ENCODE measurements around the gene ZNF2.

Gene ZNF2

DNA sequence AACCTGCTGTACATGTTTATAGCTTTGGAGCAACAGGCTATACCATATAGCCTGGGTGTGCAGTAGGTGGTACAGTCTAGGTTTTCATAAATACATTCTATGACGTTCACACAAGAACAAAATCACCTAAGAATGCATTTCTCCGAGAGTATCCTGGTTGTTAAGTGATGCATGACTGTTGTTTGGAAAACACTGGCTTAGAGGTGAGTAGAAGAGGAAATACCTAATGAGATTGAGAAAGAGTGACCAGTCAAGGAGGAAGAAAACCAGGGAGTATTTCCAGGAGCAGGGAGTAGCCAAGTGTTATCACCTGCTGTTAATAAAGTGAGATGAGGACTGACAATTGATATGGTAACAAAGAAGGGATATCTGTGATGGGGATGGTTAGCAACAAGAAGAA is 38.8 kb downstream of the ZNF2 start:
- DNase-seq (ENCODE audit: low read depth in 3 of 3, low spot score in 1 of 3): no peak

DNA sequence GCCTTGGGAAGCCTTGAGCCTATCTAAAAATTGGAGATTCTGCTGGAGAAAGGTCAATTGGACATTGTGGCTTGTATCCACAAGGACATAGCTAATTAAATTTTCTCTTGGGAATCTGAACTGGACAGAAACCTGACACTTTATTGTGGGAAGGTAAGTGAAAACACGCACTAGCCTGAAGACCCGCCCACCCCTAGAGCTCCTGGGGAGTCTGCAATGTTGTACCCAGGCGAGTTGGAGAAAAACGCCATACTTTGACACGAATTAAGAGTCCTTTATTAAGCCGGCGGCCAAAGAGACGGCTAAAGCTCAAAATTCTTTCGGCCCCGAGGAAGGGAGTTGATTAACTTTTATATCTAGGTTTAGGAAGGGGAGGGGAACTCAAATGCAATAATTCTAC is 40.5 kb downstream of the ZNF2 start:
- DNase-seq (ENCODE audit: low read depth in 3 of 3, low spot score in 1 of 3): no peak

DNA sequence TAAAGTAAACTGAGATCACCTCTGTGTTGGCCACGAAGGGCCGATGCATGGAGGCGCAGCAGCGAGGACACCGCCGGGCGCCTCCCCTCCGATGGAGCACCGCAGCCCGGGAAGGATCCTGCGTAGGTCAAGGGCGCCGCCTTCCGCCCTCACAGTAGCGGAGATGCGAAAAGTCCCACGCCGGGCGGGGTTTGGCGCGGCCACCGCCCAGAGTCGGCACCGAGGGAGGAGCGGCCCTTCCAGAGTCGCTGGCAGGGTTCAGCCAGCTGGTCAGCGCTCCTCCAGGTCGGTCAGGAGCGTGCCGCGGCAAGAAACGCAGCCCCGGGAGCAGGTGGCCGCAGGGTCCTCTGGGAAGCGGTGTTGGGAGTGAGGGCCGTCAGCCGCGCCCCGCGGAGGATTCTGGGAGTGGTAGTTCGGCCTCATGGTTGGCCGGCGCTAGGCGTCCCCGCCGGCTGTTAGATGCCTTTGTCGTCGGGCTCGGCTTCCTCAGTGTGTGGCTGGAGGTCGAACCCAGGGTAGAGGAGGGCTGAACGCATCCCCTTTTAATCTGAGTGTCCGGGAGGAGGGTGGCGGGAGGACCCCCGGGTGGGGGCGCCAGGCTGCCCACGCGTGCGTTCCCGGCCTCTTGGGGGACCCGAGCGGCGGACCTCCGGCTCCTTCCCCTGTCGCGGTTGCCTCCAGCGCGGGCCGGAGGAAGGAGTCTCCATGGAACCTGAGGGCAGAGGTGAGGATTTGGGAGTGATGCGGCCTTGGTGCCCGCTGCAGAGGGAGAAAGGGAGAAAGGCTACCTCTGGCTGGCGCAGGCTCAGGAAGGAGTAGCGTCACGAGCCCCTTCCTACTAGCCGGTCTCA is 41.7 kb downstream of the ZNF2 start, which contains the start of gene ZNF892:
ZNF892 (plus strand) TSS at position 411 of the 851 bp plus-strand sequence; CDS start at position 706, 295 bp downstream.
- peak; percentile 19 to 70 (median 58) for DNase-seq (ENCODE audit: low read depth in 3 of 3, low spot score in 1 of 3)

DNA sequence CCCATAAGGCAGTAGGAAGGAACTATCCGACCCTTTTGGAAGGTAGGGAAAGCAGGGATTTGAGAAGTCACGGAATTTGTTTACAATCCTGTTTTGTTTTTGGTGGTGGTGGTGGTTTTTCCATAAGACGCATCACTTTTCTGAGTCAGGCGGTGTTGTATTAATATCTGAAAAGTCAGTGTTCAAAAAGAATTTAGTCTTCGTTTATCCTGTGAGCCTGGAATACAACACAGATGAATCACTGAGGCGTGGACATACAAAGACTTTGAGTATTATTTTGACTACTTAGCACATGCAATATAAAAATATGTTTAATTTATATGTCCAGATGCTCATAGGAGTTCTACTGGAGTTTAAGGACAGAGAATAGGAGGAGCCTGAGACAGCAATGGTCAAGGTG is 42.5 kb downstream of the ZNF2 start:
- no peak for DNase-seq (ENCODE audit: low read depth in 3 of 3, low spot score in 1 of 3)

DNA sequence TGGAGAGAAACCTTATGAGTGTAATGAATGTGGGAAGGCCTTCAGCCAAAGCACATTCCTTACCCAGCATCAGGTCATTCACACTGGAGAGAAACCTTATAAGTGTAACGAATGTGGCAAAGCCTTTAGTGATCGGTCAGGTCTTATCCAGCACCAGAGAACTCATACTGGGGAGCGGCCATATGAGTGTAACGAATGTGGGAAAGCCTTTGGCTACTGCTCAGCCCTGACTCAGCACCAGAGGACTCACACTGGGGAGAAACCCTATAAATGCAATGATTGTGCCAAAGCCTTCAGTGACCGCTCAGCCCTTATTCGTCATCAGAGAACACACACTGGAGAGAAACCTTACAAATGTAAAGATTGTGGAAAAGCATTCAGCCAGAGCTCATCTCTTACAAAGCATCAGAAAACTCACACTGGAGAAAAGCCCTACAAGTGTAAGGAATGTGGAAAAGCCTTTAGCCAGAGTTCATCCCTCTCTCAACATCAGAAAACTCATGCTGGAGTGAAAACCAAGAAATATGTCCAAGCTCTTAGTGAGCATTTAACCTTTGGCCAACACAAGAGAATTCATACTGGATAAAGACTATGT is 49.5 kb downstream of the ZNF2 start:
- DNase-seq (ENCODE audit: low read depth in 3 of 3, low spot score in 1 of 3): no peak

DNA sequence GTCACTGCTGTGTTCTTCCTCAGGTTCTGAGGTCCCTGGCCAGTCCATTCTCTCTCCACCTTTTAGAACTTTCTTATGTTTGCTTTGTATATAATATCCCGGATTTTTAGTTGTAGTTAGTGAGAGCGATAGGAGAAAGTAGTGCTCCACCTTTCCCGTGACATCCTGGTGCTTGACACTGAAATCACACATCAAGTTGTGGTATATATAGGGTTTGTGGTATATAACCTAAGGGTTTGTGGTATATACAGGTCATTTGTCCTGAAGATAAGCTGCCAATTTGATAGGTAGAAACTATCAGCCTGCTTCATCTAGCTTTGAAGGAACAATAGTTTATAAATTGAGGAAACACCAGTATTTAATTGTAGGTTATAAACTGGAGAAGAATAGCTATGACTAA is 54.8 kb downstream of the ZNF2 start:
- DNase-seq (ENCODE audit: low read depth in 3 of 3, low spot score in 1 of 3): no peak

DNA sequence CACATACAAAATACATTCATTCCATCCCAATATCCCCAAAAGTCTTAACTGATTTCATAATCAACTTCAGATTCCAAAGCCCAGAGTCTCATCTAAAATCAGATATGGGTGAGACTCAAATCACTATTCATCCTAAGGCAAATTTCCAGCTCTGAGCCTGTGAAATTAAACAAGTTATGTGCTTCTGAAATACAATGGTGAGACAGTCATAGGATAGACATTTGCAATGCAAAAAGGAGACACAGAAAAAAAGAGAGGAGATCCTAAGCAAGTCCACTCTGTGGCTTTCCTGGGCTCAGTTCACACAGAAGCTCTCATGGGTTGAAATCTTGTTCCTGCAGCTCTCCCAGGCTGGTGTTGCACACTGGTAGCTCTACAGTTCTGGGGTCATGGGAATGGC is 60.0 kb downstream of the ZNF2 start:
- DNase-seq (ENCODE audit: low read depth in 3 of 3, low spot score in 1 of 3): no peak

DNA sequence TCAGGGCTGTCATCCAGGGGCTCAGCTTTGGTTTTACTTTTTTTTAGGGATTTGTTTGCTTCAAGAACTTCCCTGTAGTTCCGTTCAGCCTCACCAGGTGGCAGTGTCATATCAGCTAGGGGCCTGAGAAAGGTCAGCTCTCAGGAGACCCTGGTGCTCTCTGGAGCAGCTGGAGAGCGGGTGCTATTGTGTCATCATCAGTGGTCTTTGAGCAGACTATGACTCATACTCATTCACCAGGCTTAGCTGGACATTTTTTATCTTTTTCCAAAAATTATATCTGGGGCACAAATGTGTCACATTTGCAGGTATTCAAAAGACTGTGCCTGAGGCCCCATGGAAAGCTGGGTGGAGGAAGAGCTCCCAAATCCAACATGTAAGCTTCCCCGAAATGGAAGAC is 66.1 kb downstream of the ZNF2 start:
- peak in 1 of 3 donors; percentile 8 for DNase-seq (ENCODE audit: low read depth in 3 of 3, low spot score in 1 of 3)

DNA sequence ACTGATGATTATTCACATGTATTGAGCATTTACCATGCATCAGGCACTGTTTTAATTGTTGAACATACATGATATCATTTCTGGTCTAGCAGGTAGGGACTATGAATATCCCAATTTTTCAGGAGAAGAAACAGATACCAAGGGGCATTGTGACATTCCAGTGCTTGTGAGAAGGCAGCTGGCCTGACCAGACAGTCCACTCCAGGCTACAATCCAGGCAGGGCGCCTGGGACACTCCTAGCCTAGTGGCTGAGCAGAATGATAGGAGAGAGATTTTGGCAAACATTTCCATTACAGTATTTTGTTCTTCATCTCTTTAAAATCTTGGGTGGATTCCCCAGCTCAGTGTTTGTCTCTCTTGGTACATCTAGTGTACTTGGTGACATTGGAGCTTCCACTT is 66.6 kb downstream of the ZNF2 start:
- DNase-seq (ENCODE audit: low read depth in 3 of 3, low spot score in 1 of 3): no peak
